ENCODE measurements around the gene GATA5.

DNA sequence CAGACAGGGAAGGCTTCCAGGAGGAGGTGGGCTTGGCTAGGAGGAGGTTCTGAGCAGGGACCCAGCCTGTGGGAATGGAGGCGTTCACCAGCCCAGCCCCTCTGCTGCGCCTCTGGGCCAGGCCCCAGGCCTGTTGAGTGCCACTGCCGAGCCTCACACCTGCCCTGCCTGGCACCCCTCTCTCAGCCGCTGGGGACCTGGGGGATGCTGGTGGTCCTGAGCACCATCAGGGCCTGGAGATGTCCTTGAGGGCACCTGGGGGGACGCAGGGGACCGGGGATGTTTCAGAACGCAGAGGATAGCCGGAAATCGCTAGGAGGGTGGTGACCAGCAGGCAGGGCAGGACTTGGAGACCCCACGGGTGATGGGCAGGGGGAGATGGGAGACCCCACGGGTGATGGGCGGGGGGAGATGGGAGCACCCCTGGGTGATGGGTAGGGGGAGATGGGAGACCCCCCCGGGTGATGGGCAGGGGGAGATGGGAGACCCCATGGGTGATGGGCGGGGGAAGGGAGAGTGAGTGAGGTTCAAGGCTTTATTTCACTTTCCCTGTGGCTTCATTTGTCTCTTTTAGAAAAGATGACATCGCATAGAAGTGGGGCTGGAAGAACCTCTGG, 12.7 kb downstream of the GATA5 start:
- TF ChIP-seq, protein P1, sequence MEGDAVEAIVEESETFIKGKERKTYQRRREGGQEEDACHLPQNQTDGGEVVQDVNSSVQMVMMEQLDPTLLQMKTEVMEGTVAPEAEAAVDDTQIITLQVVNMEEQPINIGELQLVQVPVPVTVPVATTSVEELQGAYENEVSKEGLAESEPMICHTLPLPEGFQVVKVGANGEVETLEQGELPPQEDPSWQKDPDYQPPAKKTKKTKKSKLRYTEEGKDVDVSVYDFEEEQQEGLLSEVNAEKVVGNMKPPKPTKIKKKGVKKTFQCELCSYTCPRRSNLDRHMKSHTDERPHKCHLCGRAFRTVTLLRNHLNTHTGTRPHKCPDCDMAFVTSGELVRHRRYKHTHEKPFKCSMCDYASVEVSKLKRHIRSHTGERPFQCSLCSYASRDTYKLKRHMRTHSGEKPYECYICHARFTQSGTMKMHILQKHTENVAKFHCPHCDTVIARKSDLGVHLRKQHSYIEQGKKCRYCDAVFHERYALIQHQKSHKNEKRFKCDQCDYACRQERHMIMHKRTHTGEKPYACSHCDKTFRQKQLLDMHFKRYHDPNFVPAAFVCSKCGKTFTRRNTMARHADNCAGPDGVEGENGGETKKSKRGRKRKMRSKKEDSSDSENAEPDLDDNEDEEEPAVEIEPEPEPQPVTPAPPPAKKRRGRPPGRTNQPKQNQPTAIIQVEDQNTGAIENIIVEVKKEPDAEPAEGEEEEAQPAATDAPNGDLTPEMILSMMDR (IDR thresholded peaks at IDR 0.05; ENCODE audit: insufficient read depth, low read length), result no peak
- TF ChIP-seq POLR2AphosphoS5 (IDR thresholded peaks at IDR 0.05; ENCODE audit: low read depth) (no peak), GABPA (IDR thresholded peaks at IDR 0.05; ENCODE audit: low read depth) (no peak)
